Urinary bladder (tissue), 4 donors: ENCODE results near the gene RAB40B. TPM values are rescaled to one million over a fixed set of nuclear protein-coding genes. Genes with fewer than 3 reads are reported as not detected.

Experiments
- DNase-seq: peaks from one replicate; pipeline ENCODE4 v3.0.0-alpha.2; 2015; ENCODE audit errors: extremely low spot score
- H3K27ac ChIP-seq: one replicate; pipeline ENCODE4 v1.5.1; 2013; ENCODE audit warnings: low read depth, mild to moderate bottlenecking, moderate library complexity
- H3K36me3 ChIP-seq: one replicate; pipeline ENCODE4 v1.6.1; 2013; ENCODE audit warnings: mild to moderate bottlenecking, moderate library complexity; ENCODE audit not compliant: insufficient read depth
- H3K4me1 ChIP-seq: one replicate; pipeline ENCODE4 v1.6.1; 2013; ENCODE audit warnings: mild to moderate bottlenecking, moderate library complexity; ENCODE audit not compliant: insufficient read depth
- H3K4me3 ChIP-seq: one replicate; pipeline ENCODE4 v1.5.1; 2013; ENCODE audit warnings: low read depth, low read length
- WGBS: extraction: QIAGEN DNeasy Blood & Tissue Kit; methylation state at CpG from one replicate; pipeline ENCODE4 v1.1.7; 2013; 5-methylcytosine and 5-hydroxymethylcytosine counted together
- polyA plus RNA-seq: library from polyadenylated mRNA; stranded (reverse); fragments of 200-250 nt; gene quantifications from one replicate; pipeline ENCODE4 v1.2.3, GENCODE V29; 2013
- total RNA-seq: library from RNA; depleted of rRNA; stranded (reverse); fragments of >200 nt; gene quantifications from one replicate; pipeline ENCODE4 v1.2.3, GENCODE V29; 2014
- donor health status: healthy with polysubstance abuse.
- donor health status: healthy.

Gene RAB40B
- total and polyA plus RNA-seq, 2 donors = 9.8 to 25.7 TPM

- WGBS = 75% methylated on average over 10 of the region's 10 CpGs
- no peak for DNase-seq
- Histone ChIP-seq H3K36me3 (no peaks in the 10 kb centered on the region), H3K4me1 (no peaks in the 10 kb centered on the region), H3K4me3 (no peak overlapping the region), H3K27ac (no peak overlapping the region)
Measured at GRCh38 chr17:82650723-82651122, 47.8 kb downstream of the RAB40B start.

- Histone ChIP-seq H3K4me3 (no peak overlapping the region), H3K36me3 (no peaks in the 10 kb centered on the region), H3K4me1 (no peaks in the 10 kb centered on the region), H3K27ac (no peak overlapping the region)
- no peak for DNase-seq
- 85% methylated on average over 22 of the region's 22 CpGs for WGBS
Measured at GRCh38 chr17:82649501-82650261, 48.8 kb downstream of the RAB40B start.

GRCh38 chr17:82648742-82649331, 49.7 kb downstream of the RAB40B start:
- Histone ChIP-seq H3K36me3 (no peaks in the 10 kb centered on the region), H3K27ac (peak overlapping the region; percentile 78), H3K4me1 (no peaks in the 10 kb centered on the region), H3K4me3 (no peak overlapping the region)
- 14% methylated on average over 21 of the region's 37 CpGs for WGBS
- DNase-seq = no peak

GRCh38 chr17:82648165-82648668, 50.3 kb downstream of the RAB40B start, which contains the start of gene WDR45B:
WDR45B (minus strand) TSS chr17:82648444; CDS start chr17:82648340, 104 bp downstream.
- under 1% methylated on average over 67 of the region's 67 CpGs for WGBS
- no peaks in the 10 kb centered on the region for H3K36me3 ChIP-seq
- no peaks in the 10 kb centered on the region for H3K4me1 ChIP-seq
- peak; percentile 89 for DNase-seq
- peak within 1 kb of the TSS; percentile 92 for H3K27ac ChIP-seq
- H3K4me3 ChIP-seq = peak within 1 kb of the TSS; percentile 98

GRCh38 chr17:82647593-82648164, 50.8 kb downstream of the RAB40B start:
- Histone ChIP-seq H3K4me3 (peak overlapping the region; percentile 98), H3K27ac (peak overlapping the region; percentile 92), H3K4me1 (no peaks in the 10 kb centered on the region), H3K36me3 (no peaks in the 10 kb centered on the region)
- under 1% methylated on average over 54 of the region's 54 CpGs for WGBS
- no peak for DNase-seq

DNA sequence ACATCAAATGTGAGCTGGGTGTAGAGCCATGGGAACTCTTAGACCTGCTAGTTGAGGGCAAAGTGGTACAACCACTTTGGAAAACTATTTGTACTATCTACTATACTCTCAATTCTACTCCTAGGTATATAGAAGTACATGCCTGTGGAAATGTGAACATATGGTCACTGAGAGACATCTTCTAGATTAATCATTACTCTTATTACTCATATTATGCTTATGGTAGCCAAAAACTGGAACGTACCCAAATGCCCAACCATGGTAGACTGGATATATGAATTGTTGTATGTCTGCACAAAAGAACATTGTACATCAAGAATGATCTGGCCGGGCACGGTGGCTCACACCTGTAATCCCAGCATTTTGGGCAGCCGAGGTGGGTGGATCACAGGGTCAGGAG, 53.0 kb downstream of the RAB40B start:
- no peak for DNase-seq
- 95% methylated on average over 4 of the region's 4 CpGs for WGBS
- Histone ChIP-seq H3K4me3 (no peak overlapping the region), H3K4me1 (no peaks in the 10 kb centered on the region), H3K27ac (no peak overlapping the region), H3K36me3 (no peaks in the 10 kb centered on the region)

DNA sequence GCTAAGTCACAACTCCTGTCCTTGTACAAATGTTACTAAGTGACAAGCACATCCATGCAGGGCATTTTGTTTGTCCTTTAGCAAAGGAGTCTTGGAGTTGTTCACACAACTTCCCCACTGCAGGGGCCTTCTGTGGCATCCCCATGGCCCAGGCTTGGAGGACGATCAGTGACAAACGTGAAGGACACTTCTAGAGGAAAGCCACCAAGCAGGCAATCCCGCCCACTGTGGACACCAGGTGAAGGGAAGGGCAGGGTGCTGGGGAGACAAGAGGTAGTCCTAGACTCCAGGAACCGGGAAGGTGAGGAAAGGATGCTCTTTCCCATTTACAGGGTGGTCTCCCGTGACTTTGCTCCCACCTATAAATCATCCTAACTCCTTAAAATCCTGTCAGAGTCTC, 54.4 kb downstream of the RAB40B start:
- H3K4me1 ChIP-seq = no peaks in the 10 kb centered on the region
- no peak overlapping the region for H3K27ac ChIP-seq
- no peak overlapping the region for H3K4me3 ChIP-seq
- DNase-seq = no peak
- 81% methylated on average over 5 of the region's 5 CpGs for WGBS
- no peaks in the 10 kb centered on the region for H3K36me3 ChIP-seq

DNA sequence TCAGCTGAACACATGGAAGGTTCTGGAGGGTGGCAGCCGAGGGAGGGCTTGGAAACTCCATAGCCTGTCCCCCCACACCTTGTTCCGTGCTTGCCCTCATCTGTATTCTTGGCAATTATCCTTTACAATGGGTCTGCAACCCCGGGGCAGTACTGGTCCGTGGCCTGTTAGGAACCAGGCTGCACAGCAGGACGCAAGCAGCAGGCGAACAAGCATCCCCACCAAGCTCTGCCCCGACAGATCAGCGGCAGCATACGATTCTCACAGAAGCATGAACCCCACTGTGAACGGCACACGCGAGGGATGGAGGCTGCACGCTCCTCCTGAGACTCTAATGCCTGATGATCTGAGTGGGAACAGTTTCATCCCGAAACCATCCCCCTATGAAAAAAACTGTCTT, 56.5 kb downstream of the RAB40B start:
- no peak overlapping the region for H3K27ac ChIP-seq
- DNase-seq = no peak
- no peaks in the 10 kb centered on the region for H3K36me3 ChIP-seq
- 91% methylated on average over 14 of the region's 14 CpGs for WGBS
- H3K4me3 ChIP-seq = no peak overlapping the region
- H3K4me1 ChIP-seq = no peaks in the 10 kb centered on the region

GRCh38 chr17:82640036-82640435, 58.5 kb downstream of the RAB40B start:
- 89% methylated on average over 5 of the region's 5 CpGs for WGBS
- DNase-seq = no peak
- Histone ChIP-seq H3K4me3 (no peak overlapping the region), H3K36me3 (no peaks in the 10 kb centered on the region), H3K4me1 (no peaks in the 10 kb centered on the region), H3K27ac (no peak overlapping the region)

DNA sequence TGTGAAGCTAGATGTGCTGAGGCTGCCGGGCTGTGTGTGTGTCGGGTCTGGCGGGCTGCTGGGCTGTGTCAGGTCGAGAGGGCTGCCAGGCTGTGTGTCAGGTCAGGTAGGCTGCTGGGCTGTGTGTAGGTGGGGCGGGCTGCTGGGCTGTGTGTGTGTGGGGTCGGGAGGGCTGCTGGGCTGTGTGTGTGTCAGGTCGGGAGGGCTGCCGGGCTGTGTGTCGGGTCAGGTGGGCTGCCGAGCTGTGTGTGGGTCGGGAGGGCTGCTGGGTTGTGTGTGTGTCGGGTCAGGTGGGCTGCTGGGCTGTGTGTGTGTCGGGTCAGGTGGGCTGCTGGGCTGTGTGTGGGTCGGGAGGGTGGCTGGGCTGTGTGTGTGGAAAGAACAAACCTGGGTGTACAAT, 58.9 kb downstream of the RAB40B start:
- WGBS = 89% methylated on average over 14 of the region's 14 CpGs
- H3K36me3 ChIP-seq = no peaks in the 10 kb centered on the region
- H3K4me3 ChIP-seq = no peak overlapping the region
- H3K4me1 ChIP-seq = no peaks in the 10 kb centered on the region
- DNase-seq = no peak
- no peak overlapping the region for H3K27ac ChIP-seq

DNA sequence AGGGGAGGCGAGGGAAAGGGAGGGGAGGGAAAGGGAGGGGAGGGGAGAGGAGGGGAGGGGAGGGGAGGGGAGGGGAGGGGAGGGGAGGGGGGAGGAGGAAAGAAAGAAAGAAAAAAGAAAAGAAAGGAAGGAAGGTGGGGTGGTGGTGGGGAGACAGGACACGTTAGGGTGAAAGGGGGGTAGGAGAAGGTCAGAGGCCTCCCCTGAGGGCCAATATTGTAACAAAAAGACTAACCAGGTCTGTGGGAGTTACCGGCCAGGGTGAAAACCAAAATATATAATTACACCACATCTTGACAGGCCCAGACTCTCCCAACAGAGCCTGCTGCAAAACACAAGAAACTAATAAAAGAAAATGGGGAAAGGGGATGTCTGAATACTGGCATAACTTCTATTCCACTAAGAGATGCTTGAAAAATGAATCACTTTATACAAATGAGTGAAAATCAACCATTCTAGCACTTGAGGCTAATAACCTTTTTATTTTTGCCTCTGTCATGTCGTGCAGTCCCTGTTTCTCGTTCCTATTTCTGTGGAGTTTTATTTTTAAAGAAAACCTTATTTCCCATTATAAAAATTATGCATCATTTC, 60.2 kb downstream of the RAB40B start:
- no peak overlapping the region for H3K27ac ChIP-seq
- no peak for DNase-seq
- WGBS = 72% methylated on average over 4 of the region's 5 CpGs
- no peak overlapping the region for H3K4me3 ChIP-seq
- no peaks in the 10 kb centered on the region for H3K36me3 ChIP-seq
- H3K4me1 ChIP-seq = no peaks in the 10 kb centered on the region

DNA sequence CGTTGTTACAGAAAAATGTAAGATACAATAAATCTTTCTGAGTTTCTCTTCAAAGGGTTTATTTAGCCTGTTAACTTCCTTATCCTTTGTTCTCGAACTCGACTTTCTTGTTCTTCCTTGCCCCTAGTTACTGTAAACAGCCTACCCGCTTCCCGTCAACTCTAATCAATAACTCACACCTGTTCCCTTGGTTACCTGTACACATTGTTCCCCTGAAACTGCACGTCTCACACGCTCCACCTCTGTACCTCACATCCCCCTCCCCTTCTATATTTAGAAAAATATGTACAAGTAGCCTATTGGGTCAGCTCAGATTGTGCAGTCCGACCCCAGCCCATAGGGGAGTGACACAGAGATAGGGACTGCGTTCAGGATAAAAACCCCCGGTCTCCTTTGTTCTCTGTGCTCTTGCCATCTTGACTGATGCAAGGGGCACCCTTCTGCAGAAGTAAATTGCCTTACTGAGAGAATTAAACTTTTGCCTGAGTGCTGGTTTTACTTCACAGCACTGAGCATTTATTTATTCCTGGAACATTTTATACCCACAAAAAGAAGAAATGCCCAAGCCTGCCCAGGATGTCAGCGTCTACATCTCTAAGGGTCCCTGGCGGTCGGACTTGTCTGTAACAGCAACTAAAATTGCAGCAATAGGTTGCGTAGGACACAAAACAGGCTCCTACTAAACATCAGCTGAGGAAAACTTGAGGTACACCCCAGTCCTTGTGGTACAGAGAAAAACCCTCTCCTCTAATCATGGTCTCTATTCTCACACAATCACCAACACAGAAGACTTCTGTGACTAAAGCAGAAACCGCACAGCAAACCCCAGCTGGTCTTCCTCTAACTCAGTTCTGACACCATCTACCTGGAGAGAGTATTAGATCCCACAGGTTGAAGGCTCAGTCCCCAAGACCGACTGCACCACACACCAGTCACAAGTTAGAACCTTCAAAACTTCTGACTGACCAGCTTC, 61.6 kb downstream of the RAB40B start:
- Histone ChIP-seq H3K27ac (no peak overlapping the region), H3K36me3 (no peaks in the 10 kb centered on the region), H3K4me3 (no peak overlapping the region), H3K4me1 (no peaks in the 10 kb centered on the region)
- DNase-seq = peak; percentile 53
- WGBS = 81% methylated on average over 16 of the region's 16 CpGs

- Histone ChIP-seq H3K27ac (no peak overlapping the region), H3K36me3 (no peaks in the 10 kb centered on the region), H3K4me1 (no peaks in the 10 kb centered on the region), H3K4me3 (no peak overlapping the region)
- no peak for DNase-seq
Measured at GRCh38 chr17:82633343-82633742, 65.2 kb downstream of the RAB40B start.
